Measurements from ENCODE around the gene FKBP8. TPM values are rescaled to one million over a fixed set of nuclear protein-coding genes. Genes with fewer than 3 reads are reported as not detected.
"Not testable (repeated sequence)": the region's sequence is repeated elsewhere in the genome, so short reads cannot be mapped to it uniquely, and the experiment has no call there.

FKBP8 gene
- total RNA-seq, 5 donors from 2014 or later (not counting 1 experiment from before 2014, with no cell fraction given) = 158 to 282 (median 244) TPM

GRCh38 chr19:18551631-18552030 is 8.3 kb upstream of the FKBP8 start:
- DNase-seq (no peak), ATAC-seq (replicated peaks in 1 of 4) (no peak)
- H3K4me1 ChIP-seq (ENCODE audit: control insufficient read depth in 1 of 2, extremely low read depth in 1 of 2, insufficient read depth in 2 of 2, low read length in 2 of 2) = peaks cover 0 to under 1% of the 10 kb centered on the region in 2 experiments
- no peak overlapping the region for H3K4me3 ChIP-seq (ENCODE audit: control insufficient read depth in 1 of 2, extremely low read depth in 1 of 2, low read length in 1 of 2)
- no peak overlapping the region for H3K4me3 Mint-ChIP-seq
- no peaks in the 10 kb centered on the region for H3K9me3 ChIP-seq
- no peaks in the 10 kb centered on the region for H3K36me3 ChIP-seq (ENCODE audit: control insufficient read depth in 2 of 2, extremely low read depth in 1 of 2, insufficient read depth in 1 of 2, low read length in 1 of 2)
- no peaks in the 10 kb centered on the region for H3K27me3 Mint-ChIP-seq
- peaks cover 0 to 6% of the 10 kb centered on the region in 2 experiments for H3K27me3 ChIP-seq (replicated peaks in 1 of 2; ENCODE audit: control insufficient read depth in 2 of 2, extremely low read depth in 1 of 2, insufficient read depth in 2 of 2, low read length in 1 of 2)
- no peak overlapping the region for H3K27ac ChIP-seq (ENCODE audit: low read length)
- ChIA-PET POLR2A (no interaction called here), CTCF (no interaction called here)
- no peaks in the 10 kb centered on the region for H3K9me3 Mint-ChIP-seq
- H3K4me1 Mint-ChIP-seq = no peaks in the 10 kb centered on the region
- no peaks in the 10 kb centered on the region for H3K36me3 Mint-ChIP-seq
- no peak overlapping the region for H3K27ac Mint-ChIP-seq
- WGBS (ENCODE audit: insufficient coverage) = 100% methylated on average over 3 of the region's 6 CpGs

- peaks cover 19 to 32% (median 27%) of the 10 kb centered on the region in 3 donors for H3K4me1 Mint-ChIP-seq
- H3K27ac ChIP-seq (ENCODE audit: low read length) = peak overlapping the region; percentile 90
- no peaks in the 10 kb centered on the region for H3K36me3 Mint-ChIP-seq
- peaks cover 0 to 9% of the 10 kb centered on the region in 2 experiments for H3K27me3 ChIP-seq (replicated peaks in 1 of 2; ENCODE audit: control insufficient read depth in 2 of 2, extremely low read depth in 1 of 2, insufficient read depth in 2 of 2, low read length in 1 of 2)
- no peaks in the 10 kb centered on the region for H3K27me3 Mint-ChIP-seq
- peak overlapping the region; percentile 73 to 77 for H3K4me3 ChIP-seq (ENCODE audit: control insufficient read depth in 1 of 2, extremely low read depth in 1 of 2, low read length in 1 of 2)
- peaks cover 4 to 28% of the 10 kb centered on the region in 2 experiments for H3K4me1 ChIP-seq (ENCODE audit: control insufficient read depth in 1 of 2, extremely low read depth in 1 of 2, insufficient read depth in 2 of 2, low read length in 2 of 2)
- peak overlapping the region; percentile 95 to 98 for H3K27ac Mint-ChIP-seq
- H3K4me3 Mint-ChIP-seq = peak overlapping the region; percentile 86 to 95 (median 89)
- H3K36me3 ChIP-seq (ENCODE audit: control insufficient read depth in 2 of 2, extremely low read depth in 1 of 2, insufficient read depth in 1 of 2, low read length in 1 of 2) = peaks cover 6 to 18% of the 10 kb centered on the region in 2 donors
- POLR2A ChIA-PET = interaction anchor here (0.9 to 1.2 kb wide), 3 partner anchors 13 to 45 kb away, joined by 3 to 18 read pairs (median 3); partner anchors contain the start of gene KXD1 (in 1 of the 2)
- WGBS (ENCODE audit: insufficient coverage) = 0% methylated on average over 4 of the region's 12 CpGs
- CTCF ChIA-PET = interaction anchor here (1.0 to 1.4 kb wide), 4 partner anchors 15 to 69 kb away, joined by 3 to 5 read pairs (median 4); no protein-coding TSS in a partner anchor
- ATAC-seq (replicated peaks in 1 of 4) (peak; percentile 73 to 79 (median 76)), DNase-seq (peak; percentile 38 to 89 (median 65))
- H3K9me3 ChIP-seq = no peaks in the 10 kb centered on the region
- H3K9me3 Mint-ChIP-seq = no peaks in the 10 kb centered on the region
These were observed 572 bp upstream of the FKBP8 start for GRCh38 chr19:18543814-18544475.

GRCh38 chr19:18541992-18542940 is 1.1 kb downstream of the FKBP8 start:
- no peaks in the 10 kb centered on the region for H3K27me3 Mint-ChIP-seq
- peak overlapping the region; percentile 83 to 89 (median 85) for H3K4me3 Mint-ChIP-seq
- H3K27ac ChIP-seq (ENCODE audit: low read length) = peak overlapping the region; percentile 76
- peaks cover 0 to 3% of the 10 kb centered on the region in 2 experiments for H3K27me3 ChIP-seq (replicated peaks in 1 of 2; ENCODE audit: control insufficient read depth in 2 of 2, extremely low read depth in 1 of 2, insufficient read depth in 2 of 2, low read length in 1 of 2)
- peaks cover 6 to 31% of the 10 kb centered on the region in 2 donors for H3K36me3 ChIP-seq (ENCODE audit: control insufficient read depth in 2 of 2, extremely low read depth in 1 of 2, insufficient read depth in 1 of 2, low read length in 1 of 2)
- peak overlapping the region; percentile 91 to 92 for H3K27ac Mint-ChIP-seq
- DNase-seq = peak in 1 of 35 experiments; percentile 7
- ATAC-seq (replicated peaks in 1 of 4) = peak in 2 of 4 experiments; percentile 0 to 1
- POLR2A ChIA-PET = no interaction called here
- CTCF ChIA-PET = interaction anchor here (0.6 to 0.9 kb wide), 3 partner anchors 15 to 131 kb away, joined by 3 to 5 read pairs (median 3); partner anchors contain the start of gene KXD1 (in 1 of the 2)
- no peaks in the 10 kb centered on the region for H3K9me3 ChIP-seq
- no peaks in the 10 kb centered on the region for H3K9me3 Mint-ChIP-seq
- H3K4me3 ChIP-seq (ENCODE audit: control insufficient read depth in 1 of 2, extremely low read depth in 1 of 2, low read length in 1 of 2) = peak overlapping the region; percentile 30 to 73
- H3K4me1 ChIP-seq (ENCODE audit: control insufficient read depth in 1 of 2, extremely low read depth in 1 of 2, insufficient read depth in 2 of 2, low read length in 2 of 2) = peaks cover 4 to 28% of the 10 kb centered on the region in 2 experiments
- H3K4me1 Mint-ChIP-seq = peaks cover 19 to 32% (median 27%) of the 10 kb centered on the region in 3 donors
- 16% methylated on average over 7 of the region's 11 CpGs for WGBS (ENCODE audit: insufficient coverage)
- peaks cover 4% of the 10 kb centered on the region for H3K36me3 Mint-ChIP-seq

GRCh38 chr19:18541258-18541991 is 1.9 kb downstream of the FKBP8 start:
- ChIA-PET CTCF (no interaction called here), POLR2A (no interaction called here)
- ATAC-seq (replicated peaks in 1 of 4) (no peak), DNase-seq (no peak)
- Mint-ChIP-seq H3K4me1 (peaks cover 19 to 34% (median 27%) of the 10 kb centered on the region in 3 donors), H3K27ac (peak overlapping the region; percentile 66 to 92), H3K27me3 (no peaks in the 10 kb centered on the region), H3K4me3 (peak overlapping the region; percentile 83 to 89 (median 85)), H3K36me3 (peaks cover 8% of the 10 kb centered on the region), H3K9me3 (no peaks in the 10 kb centered on the region)
- Histone ChIP-seq H3K9me3 (no peaks in the 10 kb centered on the region), H3K4me3 (ENCODE audit: control insufficient read depth in 1 of 2, extremely low read depth in 1 of 2, low read length in 1 of 2) (no peak overlapping the region), H3K27ac (ENCODE audit: low read length) (peak overlapping the region; percentile 76), H3K36me3 (ENCODE audit: control insufficient read depth in 2 of 2, extremely low read depth in 1 of 2, insufficient read depth in 1 of 2, low read length in 1 of 2) (peaks cover 9 to 38% of the 10 kb centered on the region in 2 donors), H3K27me3 (replicated peaks in 1 of 2; ENCODE audit: control insufficient read depth in 2 of 2, extremely low read depth in 1 of 2, insufficient read depth in 2 of 2, low read length in 1 of 2) (peaks cover 0 to 2% of the 10 kb centered on the region in 2 experiments), H3K4me1 (ENCODE audit: control insufficient read depth in 1 of 2, extremely low read depth in 1 of 2, insufficient read depth in 2 of 2, low read length in 2 of 2) (peaks cover 4 to 28% of the 10 kb centered on the region in 2 experiments)
- WGBS (ENCODE audit: insufficient coverage) = 89% methylated on average over 9 of the region's 21 CpGs

- H3K27me3 Mint-ChIP-seq; H3K4me3 Mint-ChIP-seq; H3K4me3 ChIP-seq (ENCODE audit: control insufficient read depth in 1 of 2, extremely low read depth in 1 of 2, low read length in 1 of 2); H3K27ac Mint-ChIP-seq; H3K9me3 Mint-ChIP-seq; DNase-seq; POLR2A ChIA-PET; H3K27me3 ChIP-seq (replicated peaks in 1 of 2; ENCODE audit: control insufficient read depth in 2 of 2, extremely low read depth in 1 of 2, insufficient read depth in 2 of 2, low read length in 1 of 2); H3K27ac ChIP-seq (ENCODE audit: low read length); ATAC-seq (replicated peaks in 1 of 4); H3K9me3 ChIP-seq: not testable (repeated sequence)
- Histone ChIP-seq H3K4me1 (ENCODE audit: control insufficient read depth in 1 of 2, extremely low read depth in 1 of 2, insufficient read depth in 2 of 2, low read length in 2 of 2) (peaks cover 4 to 28% of the 10 kb centered on the region in 2 experiments), H3K36me3 (ENCODE audit: control insufficient read depth in 2 of 2, extremely low read depth in 1 of 2, insufficient read depth in 1 of 2, low read length in 1 of 2) (peaks cover 9 to 46% of the 10 kb centered on the region in 2 donors)
- peaks cover 17% of the 10 kb centered on the region for H3K36me3 Mint-ChIP-seq
- CTCF ChIA-PET = interaction anchor here in 1 of 2 donors (0.7 kb wide), 1 partner anchor 54 kb away, joined by 3 read pairs; no protein-coding TSS in a partner anchor
- WGBS (ENCODE audit: insufficient coverage) = no CpG with 5 or more reads among the region's 1 CpG
- peaks cover 19 to 34% (median 27%) of the 10 kb centered on the region in 3 donors for H3K4me1 Mint-ChIP-seq
These were observed 3.2 kb downstream of the FKBP8 start for GRCh38 chr19:18540200-18540599.

All from T-cell (primary cell).